Vagina (tissue), 2 donors: Measurements from ENCODE around the gene KDM8.

Experiments used
- POLR2A ChIP-seq, 2 donors: fragments of 450-650 bp; IDR thresholded peaks; one replicate each; pipeline ENCODE4 v1.6.1; 2017; ENCODE audit warnings: antibody characterized with exemption in 2 of 2, mild to moderate bottlenecking in 2 of 2, moderate library complexity in 2 of 2
- TF ChIP-seq, protein P1 (sequence below), 3 experiments: fragments of 450-650 bp in 2 of 3; fragments of 200-600 bp in 1 of 3; sonication (generic) in 1 of 3; IDR thresholded peaks; one replicate each; pipeline ENCODE4 v1.5.1; 2017 to 2019; ENCODE audit warnings: antibody characterized with exemption in 3 of 3, mild to moderate bottlenecking in 2 of 3, moderate library complexity in 2 of 3

DNA sequence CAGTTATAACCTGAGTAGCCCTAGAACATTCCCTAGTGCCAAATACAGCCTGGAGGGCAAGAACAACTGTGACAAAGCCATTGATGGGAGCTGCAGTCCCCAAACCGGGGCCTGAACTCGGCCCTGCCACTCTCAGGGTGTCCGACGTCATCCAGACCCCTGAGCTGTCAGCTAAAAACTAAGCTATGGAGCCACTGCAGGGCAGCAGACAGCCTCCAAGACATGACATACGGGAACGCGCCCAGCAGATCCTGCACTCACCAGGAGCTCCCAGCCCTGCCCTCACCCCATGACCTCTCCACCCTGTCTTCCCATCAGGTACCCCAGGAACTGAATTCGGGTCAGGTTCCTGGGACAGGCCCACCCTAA, 28.4 kb downstream of the KDM8 start:
- TF ChIP-seq, protein P1, sequence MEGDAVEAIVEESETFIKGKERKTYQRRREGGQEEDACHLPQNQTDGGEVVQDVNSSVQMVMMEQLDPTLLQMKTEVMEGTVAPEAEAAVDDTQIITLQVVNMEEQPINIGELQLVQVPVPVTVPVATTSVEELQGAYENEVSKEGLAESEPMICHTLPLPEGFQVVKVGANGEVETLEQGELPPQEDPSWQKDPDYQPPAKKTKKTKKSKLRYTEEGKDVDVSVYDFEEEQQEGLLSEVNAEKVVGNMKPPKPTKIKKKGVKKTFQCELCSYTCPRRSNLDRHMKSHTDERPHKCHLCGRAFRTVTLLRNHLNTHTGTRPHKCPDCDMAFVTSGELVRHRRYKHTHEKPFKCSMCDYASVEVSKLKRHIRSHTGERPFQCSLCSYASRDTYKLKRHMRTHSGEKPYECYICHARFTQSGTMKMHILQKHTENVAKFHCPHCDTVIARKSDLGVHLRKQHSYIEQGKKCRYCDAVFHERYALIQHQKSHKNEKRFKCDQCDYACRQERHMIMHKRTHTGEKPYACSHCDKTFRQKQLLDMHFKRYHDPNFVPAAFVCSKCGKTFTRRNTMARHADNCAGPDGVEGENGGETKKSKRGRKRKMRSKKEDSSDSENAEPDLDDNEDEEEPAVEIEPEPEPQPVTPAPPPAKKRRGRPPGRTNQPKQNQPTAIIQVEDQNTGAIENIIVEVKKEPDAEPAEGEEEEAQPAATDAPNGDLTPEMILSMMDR (IDR thresholded peaks at IDR 0.05) = no peak
- TF ChIP-seq POLR2A (IDR thresholded peaks at IDR 0.05) = no peak
